NCI-H2171 (cell line): ENCODE data around the gene H6PD.
A peak's percentile ranks its signal among the peaks of the same experiment; 100 is the strongest.

Experiments used
- DNase-seq: peaks from one replicate; lab custom pipeline; 2025; lab: John Stamatoyannopoulos, UW

Gene H6PD

DNA sequence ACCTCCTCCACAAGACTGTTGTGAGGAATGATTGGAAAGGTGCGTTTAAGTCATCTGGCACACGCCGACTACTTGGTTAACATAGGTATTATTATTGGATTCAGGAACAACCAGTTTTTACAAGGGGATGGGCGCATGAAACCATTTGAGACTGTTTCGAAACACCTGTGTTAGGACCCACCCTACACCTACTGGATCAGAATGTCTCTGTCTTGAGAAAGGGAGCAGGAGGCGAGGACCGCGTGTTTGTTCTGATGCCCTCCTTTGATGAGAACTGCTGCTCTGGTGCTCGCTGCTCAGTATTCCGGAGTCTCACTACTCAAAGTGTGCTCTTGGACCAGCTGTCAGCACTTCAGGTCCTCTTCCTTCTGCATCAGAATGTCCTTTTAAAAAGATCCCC lies 7.3 kb downstream of the H6PD start:
- DNase-seq, result no peak

GRCh38 chr1:9242338-9242969 lies 7.9 kb downstream of the H6PD start:
- no peak for DNase-seq

DNA sequence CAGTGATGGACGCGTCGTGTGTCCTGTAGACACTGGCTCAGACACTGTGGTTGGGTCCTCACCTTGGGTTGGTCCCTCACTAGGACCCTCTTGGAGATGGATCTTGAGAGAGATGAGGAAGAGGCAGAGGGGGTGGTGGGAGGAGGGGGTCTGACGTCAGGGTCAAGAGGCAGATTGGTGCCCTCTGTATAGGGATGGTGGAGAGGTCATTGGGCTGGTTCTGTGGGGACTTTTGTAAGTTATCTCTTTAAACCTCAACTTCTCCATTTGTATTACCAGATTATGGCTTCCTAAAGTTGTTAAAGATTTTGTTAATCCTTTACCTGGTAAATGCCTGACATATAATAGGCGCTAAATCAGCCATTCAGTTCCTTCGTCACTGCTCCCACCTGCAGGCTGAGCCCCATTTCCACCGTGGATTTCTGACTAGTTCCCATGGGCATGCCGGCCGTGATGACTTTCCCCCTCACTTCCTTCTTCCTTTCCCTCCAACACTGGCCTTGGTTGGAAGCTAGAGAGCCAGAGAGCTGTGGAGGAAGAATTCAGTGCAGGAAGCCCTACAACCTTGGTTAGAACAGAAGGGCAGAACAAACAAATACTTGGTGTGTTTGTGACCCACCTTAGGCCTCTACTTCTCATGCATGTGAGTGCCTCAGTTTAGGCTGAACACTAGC lies 8.6 kb downstream of the H6PD start:
- no peak for DNase-seq

DNA sequence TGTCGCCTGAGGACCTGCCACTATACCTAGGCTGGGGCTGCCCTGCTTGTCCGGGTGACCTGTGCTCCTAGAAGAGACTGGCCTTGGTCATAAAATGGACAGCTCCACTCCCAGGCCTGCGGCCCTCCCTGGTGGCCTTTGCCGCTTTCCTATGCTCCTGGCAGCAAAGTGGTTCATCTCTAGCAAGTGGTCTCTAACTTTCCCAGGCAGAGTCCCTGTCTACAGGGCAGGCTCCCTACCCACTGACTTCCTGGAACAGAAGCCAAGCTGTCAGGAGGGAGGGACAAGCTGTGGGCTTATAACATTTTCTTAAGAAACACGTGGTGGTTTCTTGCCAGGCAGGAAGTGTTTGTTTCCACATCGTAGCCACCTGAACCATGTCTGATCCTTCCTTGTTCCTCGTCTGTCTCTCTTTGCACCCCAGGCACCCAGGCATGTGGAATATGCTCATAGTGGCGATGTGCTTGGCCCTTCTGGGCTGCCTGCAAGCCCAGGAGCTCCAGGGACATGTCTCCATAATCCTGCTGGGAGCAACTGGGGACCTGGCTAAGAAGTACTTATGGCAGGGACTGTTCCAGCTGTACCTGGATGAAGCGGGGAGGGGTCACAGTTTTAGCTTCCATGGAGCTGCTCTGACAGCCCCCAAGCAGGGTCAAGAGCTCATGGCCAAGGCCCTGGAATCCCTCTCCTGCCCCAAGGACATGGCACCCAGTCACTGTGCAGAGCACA lies 10.1 kb downstream of the H6PD start:
- DNase-seq, result no peak

DNA sequence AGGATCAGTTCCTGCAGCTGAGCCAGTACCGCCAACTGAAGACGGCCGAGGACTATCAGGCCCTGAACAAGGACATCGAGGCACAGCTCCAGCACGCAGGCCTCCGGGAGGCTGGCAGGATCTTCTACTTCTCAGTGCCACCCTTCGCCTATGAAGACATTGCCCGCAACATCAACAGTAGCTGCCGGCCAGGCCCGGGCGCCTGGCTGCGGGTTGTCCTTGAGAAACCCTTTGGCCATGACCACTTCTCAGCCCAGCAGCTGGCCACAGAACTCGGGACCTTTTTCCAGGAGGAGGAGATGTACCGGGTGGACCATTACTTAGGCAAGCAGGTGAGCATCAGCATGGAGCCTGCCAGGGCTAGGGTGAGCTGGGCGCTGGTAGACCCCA lies 10.7 kb downstream of the H6PD start:
- no peak for DNase-seq

- DNase-seq, result no peak
Observed at GRCh38 chr1:9245661-9246060, 11.1 kb downstream of the H6PD start.

GRCh38 chr1:9246215-9246614 lies 11.6 kb downstream of the H6PD start:
- no peak for DNase-seq

GRCh38 chr1:9246841-9247785 lies 12.5 kb downstream of the H6PD start:
- no peak for DNase-seq

GRCh38 chr1:9247894-9248293 lies 13.3 kb downstream of the H6PD start:
- DNase-seq, result no peak

GRCh38 chr1:9248341-9249262 lies 14.0 kb downstream of the H6PD start:
- DNase-seq, result no peak

- DNase-seq, result no peak
Observed at GRCh38 chr1:9249263-9249533, 14.6 kb downstream of the H6PD start.

GRCh38 chr1:9249534-9250410 lies 15.2 kb downstream of the H6PD start:
- DNase-seq, result no peak

- DNase-seq, result peak; percentile 18
Observed at GRCh38 chr1:9250411-9251381, 16.1 kb downstream of the H6PD start.

GRCh38 chr1:9251501-9251900 lies 16.9 kb downstream of the H6PD start:
- no peak for DNase-seq

- DNase-seq, result no peak
Observed at GRCh38 chr1:9253004-9253403, 18.4 kb downstream of the H6PD start.

GRCh38 chr1:9253453-9254105 lies 19.0 kb downstream of the H6PD start:
- no peak for DNase-seq

GRCh38 chr1:9256332-9256731 lies 21.8 kb downstream of the H6PD start:
- no peak for DNase-seq

- DNase-seq, result no peak
Observed at GRCh38 chr1:9257851-9258250, 23.3 kb downstream of the H6PD start.

DNA sequence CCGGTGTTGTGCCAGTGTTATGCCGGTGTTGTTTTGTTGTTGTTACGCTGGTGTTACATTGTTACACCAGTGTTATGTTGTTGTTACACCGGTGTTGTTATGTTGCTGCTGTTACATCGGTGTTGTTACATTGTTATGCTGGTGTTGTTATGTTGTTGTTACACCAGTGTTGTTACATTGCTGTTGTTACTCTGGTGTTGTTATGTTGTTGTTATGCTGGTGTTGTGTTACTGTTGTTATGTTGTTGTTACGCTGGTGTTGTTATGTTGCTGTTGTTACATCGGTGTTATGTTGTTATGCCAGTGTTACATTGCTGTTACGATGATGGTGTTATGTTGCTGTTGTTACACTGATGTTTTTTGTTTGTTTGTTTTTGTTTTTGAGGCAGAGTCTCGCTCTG lies 24.1 kb downstream of the H6PD start:
- DNase-seq, result no peak
